Body of pancreas (tissue), 4 donors: ENCODE measurements around the gene SNRNP48. TPM values are rescaled to one million over a fixed set of nuclear protein-coding genes. Genes with fewer than 3 reads are reported as not detected.

Experiments
- ATAC-seq: fragments of 150-250 bp; one replicate; pipeline ENCODE4 v1.9.1; 2016
- DNase-seq, 4 donors: peaks; one replicate each; pipeline ENCODE4 v3.0.0-alpha.2; 2019
- H3K27ac ChIP-seq, 4 donors: fragments of 200-600 bp; sonication (generic); 1 replicate in 3 of 4; 2 replicates in 1 of 4; pipeline versions ENCODE4 v1.5.1 to v1.6.1; 2016 to 2019; ENCODE audit warnings: mild to moderate bottlenecking in 1 of 4, mixed read lengths in 1 of 4, moderate library complexity in 1 of 4
- H3K27me3 ChIP-seq, 2 donors: fragments of 200-600 bp; sonication (generic); one replicate each; pipeline ENCODE4 v1.6.0; 2016; ENCODE audit warnings: mild to moderate bottlenecking in 1 of 2
- H3K36me3 ChIP-seq, 2 donors: fragments of 200-600 bp; sonication (generic); replicated peaks in 1 of 2; 2 replicates each; pipeline ENCODE4 v1.5.1; 2016; ENCODE audit warnings: low read depth in 2 of 2; ENCODE audit not compliant: insufficient read depth in 1 of 2
- H3K4me1 ChIP-seq: fragments of 200-600 bp; sonication (generic); one replicate; pipeline ENCODE4 v1.6.0; 2016
- H3K4me3 ChIP-seq, 2 donors: fragments of 200-600 bp; sonication (generic); 1 replicate in 1 of 2; 2 replicates in 1 of 2; pipeline ENCODE4 v1.5.1; 2016 to 2019
- H3K9me3 ChIP-seq, 3 donors: fragments of 200-600 bp; sonication (generic); 1 replicate in 2 of 3; 2 replicates in 1 of 3; pipeline ENCODE4 v1.5.1; 2016
- CTCF ChIP-seq, 7 experiments: fragments of 450-650 bp in 4 of 7; fragments of 200-600 bp in 3 of 7; sonication (generic) in 3 of 7; IDR thresholded peaks; one replicate each; pipeline ENCODE4 v1.5.1; 2016 to 2019; ENCODE audit warnings: antibody characterized with exemption in 7 of 7
- POLR2A ChIP-seq, 3 donors: fragments of 450-650 bp; IDR thresholded peaks; one replicate each; pipeline ENCODE4 v1.6.1; 2016; ENCODE audit warnings: antibody characterized with exemption in 3 of 3, mild to moderate bottlenecking in 2 of 3
- WGBS, 2 donors: methylation state at CpG; one replicate each; pipeline ENCODE4 v1.1.5; 2017; 5-methylcytosine and 5-hydroxymethylcytosine counted together
- intact Hi-C: fragments of 100-400 bp; cut with DNase I; formaldehyde crosslinking; loops from one replicate; pipeline ENCODE4 v1.15.1; 2023
- total RNA-seq, 2 donors: library from RNA; depleted of rRNA; stranded (reverse); fragments of >200 nt; gene quantifications; one replicate each; pipeline ENCODE4 v1.1.0, GENCODE V29; 2016

SNRNP48 gene
- total RNA-seq, 2 donors from 2014 or later: 8.6 to 18.7 TPM

- TF ChIP-seq POLR2A (IDR thresholded peaks at IDR 0.05) (no peak), CTCF (IDR thresholded peaks at IDR 0.05) (no peak)
- no peaks in the 10 kb centered on the region for H3K27me3 ChIP-seq
- no peak for DNase-seq
- 79 to 84% methylated on average over 2 of the region's 2 CpGs for WGBS, 2 donors
- peaks cover 0 to 4% of the 10 kb centered on the region in 2 donors for H3K36me3 ChIP-seq
- no peak overlapping the region for H3K4me3 ChIP-seq
- H3K27ac ChIP-seq: peak overlapping the region in 1 of 4 donors; percentile 93
- peaks cover 49% of the 10 kb centered on the region for H3K4me1 ChIP-seq
- ATAC-seq: no peak
- intact Hi-C loops: no loop called here
- no peaks in the 10 kb centered on the region for H3K9me3 ChIP-seq
Measured at GRCh38 chr6:7557652-7558051, 32.3 kb upstream of the SNRNP48 start.

- ATAC-seq: no peak
Measured at GRCh38 chr6:7558781-7559180, 31.2 kb upstream of the SNRNP48 start.

GRCh38 chr6:7559196-7559595, 30.8 kb upstream of the SNRNP48 start:
- 86 to 88% methylated on average over 6 of the region's 6 CpGs for WGBS, 2 donors
- Histone ChIP-seq H3K27me3 (no peaks in the 10 kb centered on the region), H3K4me3 (no peak overlapping the region), H3K27ac (peak overlapping the region in 3 of 4 donors; percentile 88 to 93 (median 89)), H3K36me3 (peaks cover 0 to 4% of the 10 kb centered on the region in 2 donors), H3K4me1 (peaks cover 37% of the 10 kb centered on the region), H3K9me3 (no peaks in the 10 kb centered on the region)
- intact Hi-C loops: no loop called here
- DNase-seq (no peak), ATAC-seq (no peak)
- TF ChIP-seq POLR2A (IDR thresholded peaks at IDR 0.05): no peak
- TF ChIP-seq CTCF (IDR thresholded peaks at IDR 0.05): no peak

More at GRCh38 chr6:7558781-7559180, 31.2 kb upstream of the SNRNP48 start:
- peaks cover 41% of the 10 kb centered on the region for H3K4me1 ChIP-seq
- peak overlapping the region in 2 of 4 donors; percentile 89 to 93 for H3K27ac ChIP-seq
- no peak overlapping the region for H3K4me3 ChIP-seq
- DNase-seq: no peak
- WGBS, 2 donors: 92 to 94% methylated on average over 4 of the region's 4 CpGs
- TF ChIP-seq CTCF (IDR thresholded peaks at IDR 0.05): no peak
- TF ChIP-seq POLR2A (IDR thresholded peaks at IDR 0.05): no peak
- intact Hi-C loops: no loop called here
- no peaks in the 10 kb centered on the region for H3K9me3 ChIP-seq
- H3K27me3 ChIP-seq: no peaks in the 10 kb centered on the region
- H3K36me3 ChIP-seq: peaks cover 0 to 4% of the 10 kb centered on the region in 2 donors

GRCh38 chr6:7559651-7560385, 30.2 kb upstream of the SNRNP48 start:
- Histone ChIP-seq H3K36me3 (peaks cover 0 to 4% of the 10 kb centered on the region in 2 donors), H3K4me3 (no peak overlapping the region), H3K9me3 (no peaks in the 10 kb centered on the region), H3K27me3 (no peaks in the 10 kb centered on the region), H3K27ac (peak overlapping the region; percentile 27 to 93 (median 88)), H3K4me1 (peaks cover 33% of the 10 kb centered on the region)
- ATAC-seq: no peak
- intact Hi-C loops: no loop called here
- TF ChIP-seq CTCF (IDR thresholded peaks at IDR 0.05) (no peak), POLR2A (IDR thresholded peaks at IDR 0.05) (no peak)
- peak in 1 of 4 donors; percentile 25 for DNase-seq
- WGBS, 2 donors: 42 to 55% methylated on average over 2 of the region's 2 CpGs
